Measurements from ENCODE around the gene SLC35A4.

DNA sequence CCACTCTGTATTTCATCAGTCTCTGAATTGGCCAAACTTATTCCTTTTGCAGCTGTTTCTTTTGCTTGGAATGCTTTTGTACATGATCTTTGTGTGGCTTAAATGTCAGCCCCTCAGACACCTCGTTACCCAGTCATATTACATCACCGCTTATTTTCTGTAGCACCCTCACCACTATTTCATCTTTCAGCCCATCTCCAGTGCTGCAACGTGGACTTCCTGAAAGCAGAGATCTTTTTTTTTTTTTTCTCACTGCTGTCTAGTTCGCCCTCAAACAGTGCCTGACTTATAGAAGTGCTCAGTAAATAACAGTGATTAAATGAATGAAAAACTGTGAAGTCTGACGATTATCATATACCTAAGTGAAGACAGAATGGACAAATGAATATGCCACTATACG, 8.2 kb upstream of the SLC35A4 start:
- TF ChIP-seq POLR2A (IDR thresholded peaks at IDR 0.05) (no peak), EP300 (IDR thresholded peaks at IDR 0.05) (no peak), POLR2AphosphoS5 (IDR thresholded peaks at IDR 0.05) (no peak)
- TF ChIP-seq, protein P1, sequence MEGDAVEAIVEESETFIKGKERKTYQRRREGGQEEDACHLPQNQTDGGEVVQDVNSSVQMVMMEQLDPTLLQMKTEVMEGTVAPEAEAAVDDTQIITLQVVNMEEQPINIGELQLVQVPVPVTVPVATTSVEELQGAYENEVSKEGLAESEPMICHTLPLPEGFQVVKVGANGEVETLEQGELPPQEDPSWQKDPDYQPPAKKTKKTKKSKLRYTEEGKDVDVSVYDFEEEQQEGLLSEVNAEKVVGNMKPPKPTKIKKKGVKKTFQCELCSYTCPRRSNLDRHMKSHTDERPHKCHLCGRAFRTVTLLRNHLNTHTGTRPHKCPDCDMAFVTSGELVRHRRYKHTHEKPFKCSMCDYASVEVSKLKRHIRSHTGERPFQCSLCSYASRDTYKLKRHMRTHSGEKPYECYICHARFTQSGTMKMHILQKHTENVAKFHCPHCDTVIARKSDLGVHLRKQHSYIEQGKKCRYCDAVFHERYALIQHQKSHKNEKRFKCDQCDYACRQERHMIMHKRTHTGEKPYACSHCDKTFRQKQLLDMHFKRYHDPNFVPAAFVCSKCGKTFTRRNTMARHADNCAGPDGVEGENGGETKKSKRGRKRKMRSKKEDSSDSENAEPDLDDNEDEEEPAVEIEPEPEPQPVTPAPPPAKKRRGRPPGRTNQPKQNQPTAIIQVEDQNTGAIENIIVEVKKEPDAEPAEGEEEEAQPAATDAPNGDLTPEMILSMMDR (IDR thresholded peaks at IDR 0.05): no peak
